HEK293 (cell line): Measurements from ENCODE around the gene TSC2.

Experiments
- CTCF ChIA-PET: fragments of 350-600 bp; formaldehyde crosslinking; extraction: SDS; loops from one replicate; lab custom pipeline; 2021; ENCODE audit warnings: antibody characterized with exemption; lab: Yijun Ruan, JAX
- POLR2A ChIA-PET: fragments of 300-600 bp; formaldehyde crosslinking; extraction: SDS; loops from one replicate; lab custom pipeline; 2020; ENCODE audit warnings: antibody characterized with exemption, inconsistent platforms; lab: Yijun Ruan, JAX
- H3K27ac ChIP-seq: fragments of 200-500 bp; sonication (Bioruptor generic); 2 replicates; pipeline ENCODE4 v1.5.1; 2014; ENCODE audit warnings: low read depth, low read length, control low read depth, inconsistent platforms; ENCODE audit errors: extremely low read depth
- H3K36me3 ChIP-seq, 2 experiments: fragments of 200-500 bp in 1 of 2; sonication (Bioruptor generic) in 1 of 2; 1 replicate in 1 of 2; 2 replicates in 1 of 2; pipeline ENCODE4 v1.5.1; 2014 to 2017; ENCODE audit warnings: inconsistent platforms in 2 of 2, low read length in 2 of 2; ENCODE audit not compliant: control insufficient read depth in 2 of 2, insufficient read depth in 1 of 2
- H3K4me1 ChIP-seq: fragments of 200-500 bp; sonication (Bioruptor generic); 2 replicates; pipeline ENCODE4 v1.5.1; 2014; ENCODE audit warnings: mild to moderate bottlenecking, low read length, inconsistent platforms; ENCODE audit not compliant: control insufficient read depth, insufficient read depth
- H3K4me3 ChIP-seq: 2 replicates; pipeline ENCODE4 v1.5.1; 2011; ENCODE audit warnings: low read depth, mild to moderate bottlenecking, control low read depth, low read length, moderate library complexity
- H3K9me3 ChIP-seq: fragments of 200-500 bp; sonication (Bioruptor generic); 2 replicates; pipeline ENCODE4 v1.5.1; 2014; ENCODE audit warnings: low read depth, low read length, inconsistent platforms; ENCODE audit not compliant: control insufficient read depth, insufficient read depth
- ATF2 ChIP-seq: fragments of 450-650 bp; formaldehyde crosslinking; IDR thresholded peaks from 2 replicates; pipeline ENCODE4 v1.5.1; 2016; ENCODE audit warnings: missing biosample characterization, missing genetic modification characterization, low read depth
- HIC1 ChIP-seq: fragments of 450-650 bp; formaldehyde crosslinking; IDR thresholded peaks from 2 replicates; pipeline ENCODE4 v1.5.1; 2016; ENCODE audit warnings: missing biosample characterization, missing genetic modification characterization
- HOXA7 ChIP-seq: sonication (generic); formaldehyde crosslinking; IDR thresholded peaks from 2 replicates; pipeline ENCODE4 v1.8.1; 2022; ENCODE audit warnings: missing genetic modification reagents, borderline replicate concordance
- KLF17 ChIP-seq: fragments of 450-650 bp; formaldehyde crosslinking; IDR thresholded peaks from 2 replicates; pipeline ENCODE4 v1.5.1; 2016; ENCODE audit warnings: missing biosample characterization, missing genetic modification characterization
- SP2 ChIP-seq: fragments of 450-650 bp; formaldehyde crosslinking; IDR thresholded peaks from 2 replicates; pipeline ENCODE4 v1.5.1; 2016; ENCODE audit warnings: missing biosample characterization, missing genetic modification characterization
- TSHZ1 ChIP-seq: fragments of 450-650 bp; formaldehyde crosslinking; IDR thresholded peaks from 2 replicates; pipeline ENCODE4 v1.5.1; 2016; ENCODE audit warnings: missing biosample characterization, missing genetic modification characterization, borderline replicate concordance
- WT1 ChIP-seq: fragments of 450-650 bp; formaldehyde crosslinking; IDR thresholded peaks from 2 replicates; pipeline ENCODE4 v1.5.1; 2016; ENCODE audit warnings: missing biosample characterization, missing genetic modification characterization
- ZIC2 ChIP-seq: fragments of 450-650 bp; formaldehyde crosslinking; IDR thresholded peaks from 2 replicates; pipeline ENCODE4 v1.5.1; 2016; ENCODE audit warnings: missing biosample characterization, missing genetic modification characterization
- ZNF174 ChIP-seq: fragments of 450-650 bp; formaldehyde crosslinking; IDR thresholded peaks from 2 replicates; pipeline ENCODE4 v1.5.0; 2017; ENCODE audit warnings: missing biosample characterization, mild to moderate bottlenecking, missing genetic modification characterization
- ZNF18 ChIP-seq: fragments of 450-650 bp; formaldehyde crosslinking; IDR thresholded peaks from 2 replicates; pipeline ENCODE4 v1.5.1; 2016; ENCODE audit warnings: missing biosample characterization, missing genetic modification characterization
- ZNF214 ChIP-seq: fragments of 450-650 bp; formaldehyde crosslinking; IDR thresholded peaks from 2 replicates; pipeline ENCODE4 v1.5.1; 2017; ENCODE audit warnings: missing biosample characterization, mild to moderate bottlenecking, missing genetic modification characterization, borderline replicate concordance
- ZNF48 ChIP-seq: fragments of 450-650 bp; formaldehyde crosslinking; IDR thresholded peaks from 2 replicates; pipeline ENCODE4 v1.5.1; 2016; ENCODE audit warnings: missing biosample characterization, missing genetic modification characterization
- ZNF501 ChIP-seq: fragments of 450-650 bp; formaldehyde crosslinking; IDR thresholded peaks from 2 replicates; pipeline ENCODE4 v1.5.1; 2016; ENCODE audit warnings: missing biosample characterization, missing genetic modification characterization
- ZNF529 ChIP-seq: fragments of 450-650 bp; formaldehyde crosslinking; IDR thresholded peaks from 2 replicates; pipeline ENCODE4 v1.5.1; 2017; ENCODE audit warnings: missing genetic modification characterization, missing biosample characterization; ENCODE audit not compliant: insufficient replicate concordance
- ZNF549 ChIP-seq: fragments of 450-650 bp; IDR thresholded peaks from 2 replicates; pipeline ENCODE4 v1.5.1; 2018; ENCODE audit warnings: missing biosample characterization, missing genetic modification characterization, mild to moderate bottlenecking, inconsistent platforms, moderate library complexity
- ZNF600 ChIP-seq: fragments of 450-650 bp; formaldehyde crosslinking; IDR thresholded peaks from 2 replicates; pipeline ENCODE4 v1.5.1; 2016; ENCODE audit warnings: missing biosample characterization, missing genetic modification characterization
- ZNF626 ChIP-seq: fragments of 450-650 bp; sonication (Bioruptor Pico); formaldehyde crosslinking; IDR thresholded peaks from 2 replicates; pipeline ENCODE4 v1.5.1; 2018; ENCODE audit warnings: missing biosample characterization, missing genetic modification characterization, inconsistent platforms
- ZNF639 ChIP-seq: fragments of 450-650 bp; formaldehyde crosslinking; IDR thresholded peaks from 2 replicates; pipeline ENCODE4 v1.5.1; 2016; ENCODE audit warnings: missing biosample characterization, missing genetic modification characterization
- ZNF843 ChIP-seq: fragments of 450-650 bp; formaldehyde crosslinking; IDR thresholded peaks from 2 replicates; pipeline ENCODE4 v1.5.1; 2016; ENCODE audit warnings: missing biosample characterization, missing genetic modification characterization
- ZXDB ChIP-seq: fragments of 450-650 bp; formaldehyde crosslinking; IDR thresholded peaks from 2 replicates; pipeline ENCODE4 v1.5.1; 2016; ENCODE audit warnings: missing biosample characterization, missing genetic modification characterization

Gene TSC2

GRCh38 chr16:2085669-2086068, 37.9 kb downstream of the TSC2 start (continued):
- peak; percentile 63; the same call in 1 of the 2 replicates for TF ChIP-seq KLF17
- peak; percentile 54 for TF ChIP-seq ZIC2
- TF ChIP-seq ZNF600 (tag by site-specific recombination): no peak
- 0 out of 2 replicates have a peak, but pooled peaks have one; percentile 14 for TF ChIP-seq SP2 (tag by site-specific recombination)

- H3K27ac ChIP-seq: no peak overlapping the region
- POLR2A ChIA-PET: no interaction called here
- CTCF ChIA-PET: interaction anchor here (2.3 kb wide), 1 partner anchor 55 kb away, joined by 9 read pairs; no protein-coding TSS in a partner anchor
- peaks cover 0 to 96% of the 10 kb centered on the region in 2 experiments; a peak in 1 of 3 replicates for H3K36me3 ChIP-seq
- no peak overlapping the region for H3K4me3 ChIP-seq
- no peaks in the 10 kb centered on the region for H3K4me1 ChIP-seq
- no peaks in the 10 kb centered on the region for H3K9me3 ChIP-seq
- no peak for TF ChIP-seq ZXDB (tag by site-specific recombination)
- TF ChIP-seq ZNF18 (tag by site-specific recombination): no peak
- TF ChIP-seq ZNF48 (tag by site-specific recombination): no peak
- peak; percentile 45; the same call in 1 of the 2 replicates for TF ChIP-seq ATF2
- no peak for TF ChIP-seq ZNF626 (tag by site-specific recombination)
- no peak for TF ChIP-seq WT1
- no peak for TF ChIP-seq ZNF174 (tag by site-specific recombination)
- TF ChIP-seq ZNF549: no peak
- TF ChIP-seq HIC1 (tag by site-specific recombination): peak; percentile 19; the same call in 1 of the 2 replicates
- no peak for TF ChIP-seq ZNF639 (tag by site-specific recombination)
- no peak for TF ChIP-seq HOXA7 (CRISPR knock-in tag)
- no peak for TF ChIP-seq TSHZ1
- TF ChIP-seq ZNF529 (tag by site-specific recombination): no peak
- no peak for TF ChIP-seq ZNF843 (tag by site-specific recombination)
- no peak for TF ChIP-seq ZNF214 (tag by site-specific recombination)
- TF ChIP-seq ZNF501 (tag by site-specific recombination): no peak
Observed at GRCh38 chr16:2086106-2086742, 38.4 kb downstream of the TSC2 start.
